IPS-NIHi7 (cell line): ENCODE measurements around the gene DUSP8.
A peak's percentile ranks its signal among the peaks of the same experiment; 100 is the strongest.

Experiments used
- DNase-seq: peaks from one replicate; pipeline ENCODE4 v3.0.0; 2012; ENCODE audit warnings: mixed read lengths; ENCODE audit errors: extremely low spot score

Gene DUSP8

GRCh38 chr11:1554981-1555712, 16.9 kb downstream of the DUSP8 start:
- DNase-seq: no peak

- DNase-seq: peak; percentile 63
Observed at GRCh38 chr11:1553808-1554594, 18.1 kb downstream of the DUSP8 start.

GRCh38 chr11:1549338-1550330, 22.4 kb downstream of the DUSP8 start:
- no peak for DNase-seq

- peak; percentile 66 for DNase-seq
Observed at GRCh38 chr11:1548221-1549070, 23.6 kb downstream of the DUSP8 start.

GRCh38 chr11:1547467-1548098, 24.5 kb downstream of the DUSP8 start:
- DNase-seq: no peak

- peak; percentile 90 for DNase-seq
Observed at GRCh38 chr11:1546536-1547466, 25.3 kb downstream of the DUSP8 start.

GRCh38 chr11:1546077-1546535, 26.0 kb downstream of the DUSP8 start:
- DNase-seq: peak; percentile 55

- DNase-seq: no peak
Observed at GRCh38 chr11:1545432-1545831, 26.6 kb downstream of the DUSP8 start.

GRCh38 chr11:1544536-1544935, 27.5 kb downstream of the DUSP8 start:
- DNase-seq: no peak

- no peak for DNase-seq
Observed at GRCh38 chr11:1543606-1544263, 28.3 kb downstream of the DUSP8 start.

GRCh38 chr11:1542267-1542666, 29.8 kb downstream of the DUSP8 start:
- DNase-seq: no peak

GRCh38 chr11:1541474-1542204, 30.4 kb downstream of the DUSP8 start:
- no peak for DNase-seq

GRCh38 chr11:1540074-1540473, 32.0 kb downstream of the DUSP8 start:
- DNase-seq: no peak

- no peak for DNase-seq
Observed at GRCh38 chr11:1538153-1538552, 33.9 kb downstream of the DUSP8 start.

- no peak for DNase-seq
Observed at GRCh38 chr11:1536065-1536843, 35.8 kb downstream of the DUSP8 start.

GRCh38 chr11:1534682-1535081, 37.4 kb downstream of the DUSP8 start:
- no peak for DNase-seq

GRCh38 chr11:1534171-1534570, 37.9 kb downstream of the DUSP8 start:
- no peak for DNase-seq
